RPMI8226 (cell line): ENCODE results near the gene FBRSL1.
"Not testable (repeated sequence)": the region's sequence is repeated elsewhere in the genome, so short reads cannot be mapped to it uniquely, and the experiment has no call there.

Experiments
- DNase-seq: peaks from one replicate; pipeline ENCODE4 v3.0.0-alpha.2; 2015

Gene FBRSL1

GRCh38 chr12:132454193-132454932, 35.6 kb upstream of the FBRSL1 start:
- no peak for DNase-seq

DNA sequence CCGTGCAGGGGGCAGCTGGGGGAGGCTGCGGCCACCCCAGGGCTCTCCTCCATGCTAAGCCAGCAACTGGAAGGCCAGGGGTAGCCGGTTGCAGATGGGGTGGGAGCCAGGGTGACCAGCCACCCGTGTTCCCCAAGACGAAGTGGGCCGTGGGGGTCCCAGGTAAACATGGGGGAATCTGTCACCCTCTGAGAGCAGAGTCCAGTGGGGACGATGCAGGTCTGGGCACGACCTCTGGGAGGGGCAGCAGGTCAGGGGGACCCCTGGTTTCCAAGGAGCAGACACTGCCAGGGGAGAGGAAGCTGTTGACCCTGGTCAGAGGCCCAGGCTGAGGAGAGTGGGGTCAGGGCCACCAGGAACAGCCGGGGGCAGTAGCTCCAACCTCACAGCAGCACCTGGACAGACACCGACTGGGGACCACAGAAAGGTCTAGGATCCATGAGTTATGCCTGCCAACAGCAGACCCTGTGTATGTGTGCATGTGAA, 35.0 kb upstream of the FBRSL1 start:
- no peak for DNase-seq

DNA sequence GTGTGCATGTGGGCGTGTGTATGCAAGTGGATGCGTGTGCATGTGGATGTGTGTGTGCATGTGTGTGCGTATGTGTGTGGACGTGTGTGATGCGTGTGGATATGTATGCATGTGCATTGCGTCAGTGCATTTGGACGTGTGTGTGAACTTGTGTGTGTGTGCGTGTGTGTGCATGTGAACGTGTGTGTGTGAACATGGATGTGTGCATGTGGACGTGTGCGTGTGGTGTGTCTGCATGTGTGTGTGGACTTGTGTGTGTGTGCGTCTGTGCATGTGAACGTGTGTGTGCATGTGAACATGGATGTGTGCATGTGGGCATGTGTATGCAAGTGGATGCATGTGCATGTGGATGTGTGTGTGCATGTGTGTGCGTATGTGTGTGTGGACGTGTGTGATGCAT, 34.4 kb upstream of the FBRSL1 start:
- no peak for DNase-seq

- DNase-seq, result no peak
Measured at GRCh38 chr12:132456186-132456943, 33.6 kb upstream of the FBRSL1 start.

GRCh38 chr12:132456944-132457495, 32.9 kb upstream of the FBRSL1 start:
- no peak for DNase-seq

DNA sequence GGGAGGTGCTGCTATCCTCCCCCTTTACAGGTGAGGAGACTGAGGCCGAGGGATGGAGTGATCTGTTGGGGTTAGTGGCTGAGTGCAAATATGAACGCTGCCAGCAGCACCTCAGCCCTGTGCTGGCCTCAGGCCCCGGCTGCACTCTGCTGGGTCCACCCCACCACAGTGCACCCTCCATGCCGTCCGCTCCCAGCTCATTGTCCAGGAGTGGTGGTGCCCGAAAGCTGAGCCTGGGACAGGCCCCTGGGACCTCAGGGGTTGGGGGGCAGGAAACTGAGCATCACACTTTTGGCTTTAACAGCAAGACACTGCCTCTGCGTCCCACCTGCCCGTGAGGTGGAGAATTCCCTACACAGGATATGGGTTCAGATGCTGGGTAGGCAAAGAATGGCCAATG, 31.5 kb upstream of the FBRSL1 start:
- no peak for DNase-seq

DNA sequence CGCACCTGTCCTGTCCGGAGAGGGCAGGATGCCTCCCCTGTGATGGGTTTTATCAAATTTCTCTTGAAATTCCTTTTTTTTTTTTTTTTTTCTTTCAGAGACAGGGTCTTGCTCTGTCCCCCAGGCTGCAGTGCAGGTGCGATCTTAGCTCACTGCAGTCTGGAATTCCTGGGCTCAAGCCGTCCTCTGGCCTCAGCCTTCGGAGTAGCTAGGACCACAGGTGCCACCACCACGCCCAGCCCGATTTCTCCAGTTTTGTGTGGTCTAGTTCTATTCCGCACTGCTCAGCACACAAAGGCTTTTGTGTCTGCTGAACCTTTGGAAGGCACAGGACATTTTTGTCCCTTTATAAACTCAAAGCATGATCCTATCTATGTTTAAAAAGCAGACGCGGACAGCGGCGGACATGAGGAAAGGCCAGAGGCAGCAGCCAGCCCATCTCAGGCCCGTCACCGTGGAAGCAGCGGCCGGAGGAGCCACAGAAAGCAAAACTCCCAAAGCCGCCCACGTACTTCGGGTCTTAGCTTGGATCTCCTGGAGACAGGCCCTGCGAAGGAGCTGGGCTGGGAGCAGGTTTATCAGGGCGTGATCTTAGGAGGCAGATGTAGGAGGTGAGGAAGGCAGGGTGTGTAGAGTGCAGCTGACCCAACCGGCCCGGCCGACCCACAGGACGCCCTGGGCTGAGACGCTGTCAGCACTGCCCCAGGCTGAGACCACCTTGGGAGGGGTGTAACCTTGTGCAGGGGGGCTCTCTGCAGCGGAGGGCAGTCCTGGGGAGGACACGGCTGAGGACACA, 30.9 kb upstream of the FBRSL1 start:
- DNase-seq, result no peak

GRCh38 chr12:132460571-132460970, 29.4 kb upstream of the FBRSL1 start:
- no peak for DNase-seq

DNA sequence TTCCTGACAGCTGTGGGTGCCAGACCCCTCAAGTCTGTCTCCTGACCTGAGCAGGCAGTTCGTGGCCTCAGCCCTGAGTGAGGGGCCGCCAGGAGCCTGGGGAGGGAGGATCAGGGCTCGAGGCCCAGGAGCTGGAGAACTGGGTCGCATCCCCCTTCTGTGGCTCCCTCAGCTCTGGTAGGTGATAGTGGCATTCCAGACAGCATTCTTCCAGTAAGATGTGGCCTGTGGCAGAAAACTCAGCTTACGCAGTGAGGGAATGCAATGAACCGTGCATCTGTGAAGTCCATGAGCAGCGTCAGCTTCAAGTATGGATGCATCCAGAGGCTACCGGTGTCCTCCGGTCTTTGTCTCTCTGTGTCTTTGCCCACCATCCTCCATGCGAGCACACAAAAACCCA, 28.4 kb upstream of the FBRSL1 start:
- no peak for DNase-seq

DNA sequence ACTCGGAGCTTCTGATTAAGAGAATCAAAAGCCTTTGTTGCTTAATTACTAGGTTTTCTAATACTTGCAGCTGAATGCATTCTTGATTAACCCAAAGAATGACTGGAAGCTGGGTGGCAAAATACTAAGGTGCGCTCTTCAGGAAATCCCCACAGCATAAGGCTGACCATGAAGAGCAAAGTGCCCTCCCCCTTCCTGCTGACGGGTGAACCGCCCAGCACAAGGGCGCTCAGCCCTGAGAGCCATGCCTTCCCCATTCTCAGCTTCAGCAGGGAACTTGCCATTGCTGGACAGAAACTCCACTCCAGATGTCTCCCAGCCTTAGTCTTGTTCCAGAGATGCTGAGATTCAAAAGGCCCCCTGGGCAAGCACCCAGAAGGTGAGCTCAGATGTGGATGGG, 27.2 kb upstream of the FBRSL1 start:
- DNase-seq, result no peak

- DNase-seq, result not testable (repeated sequence)
Measured at GRCh38 chr12:132463284-132463924, 26.5 kb upstream of the FBRSL1 start.

DNA sequence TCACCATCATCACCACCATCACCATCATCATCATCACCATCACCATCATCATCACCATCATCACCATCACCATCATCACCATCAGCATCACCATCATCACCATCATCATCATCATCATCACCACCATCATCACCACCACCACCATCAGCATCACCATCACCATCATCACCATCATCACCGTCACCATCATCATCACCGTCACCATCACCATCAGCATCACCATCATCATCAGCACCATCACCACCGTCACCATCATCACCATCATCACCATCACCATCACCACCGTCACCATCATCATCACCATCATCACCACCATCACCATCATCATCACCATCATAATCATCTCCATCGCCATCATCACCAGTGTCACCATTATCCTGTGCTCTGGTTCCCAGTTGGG, 25.6 kb upstream of the FBRSL1 start:
- DNase-seq, result not testable (repeated sequence)

DNA sequence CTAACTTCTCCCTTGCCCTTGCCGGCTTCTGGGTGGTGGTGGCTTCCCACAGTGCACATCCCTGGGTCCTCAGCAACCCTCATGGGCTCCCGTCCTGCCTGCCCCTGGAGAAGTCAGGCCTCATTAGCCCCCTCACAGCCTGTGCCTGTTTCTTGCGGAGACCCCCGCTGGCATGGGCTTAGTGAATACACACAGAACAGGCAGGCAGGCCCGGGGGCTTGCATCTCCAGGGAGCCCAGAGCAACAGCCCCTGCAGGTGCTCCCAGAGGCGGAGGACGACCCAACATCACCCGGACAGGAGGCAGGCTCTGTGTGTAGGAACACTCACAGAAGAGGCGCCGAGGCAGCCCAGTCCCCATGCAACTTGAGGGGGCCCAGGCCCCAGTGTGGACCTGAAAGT, 25.1 kb upstream of the FBRSL1 start:
- no peak for DNase-seq

- no peak for DNase-seq
Measured at GRCh38 chr12:132465269-132466190, 24.4 kb upstream of the FBRSL1 start.

- DNase-seq, result no peak
Measured at GRCh38 chr12:132466241-132467201, 23.4 kb upstream of the FBRSL1 start.

DNA sequence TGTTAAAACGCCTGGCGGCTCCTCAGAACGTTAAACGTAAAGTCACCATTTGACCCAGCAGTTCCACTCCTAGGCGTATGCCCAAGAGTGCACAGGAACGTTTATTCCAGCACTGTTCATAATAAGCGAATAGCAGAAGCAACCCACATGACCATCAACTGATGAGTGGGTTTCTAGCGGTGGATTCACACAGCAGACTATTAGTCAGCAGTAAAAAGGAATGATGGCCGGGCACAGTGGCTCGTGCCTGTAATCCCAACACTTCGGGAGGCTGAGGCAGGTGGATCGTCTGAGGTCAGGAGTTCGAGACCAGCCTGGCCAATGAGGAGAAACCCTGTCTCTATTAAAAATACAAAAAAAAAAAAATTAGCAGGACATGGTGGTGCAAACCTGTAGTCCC, 22.4 kb upstream of the FBRSL1 start:
- DNase-seq, result no peak

GRCh38 chr12:132469423-132469822, 20.5 kb upstream of the FBRSL1 start:
- no peak for DNase-seq

DNA sequence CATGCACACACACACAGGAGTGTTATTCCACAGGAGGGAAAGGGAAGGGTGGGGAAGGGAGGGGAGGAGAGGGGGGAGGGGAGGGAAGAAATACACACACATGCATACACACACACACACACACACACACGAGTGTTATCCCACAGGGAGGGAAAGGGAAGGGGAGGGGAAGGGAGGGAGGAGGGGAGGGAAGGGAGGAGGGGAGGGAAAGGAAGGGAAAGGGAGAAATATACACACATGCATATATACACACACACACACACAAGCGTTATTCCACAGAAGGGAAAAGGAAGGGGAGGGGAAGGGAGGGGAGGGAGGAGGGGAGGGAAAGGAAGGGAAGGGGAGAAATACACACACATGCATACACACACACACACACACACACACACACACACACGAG, 19.6 kb upstream of the FBRSL1 start:
- no peak for DNase-seq

- peak; percentile 58 for DNase-seq
Measured at GRCh38 chr12:132471011-132471857, 18.7 kb upstream of the FBRSL1 start.
